Measurements from ENCODE around the gene CSNK2A1.
"Not testable (repeated sequence)": the region's sequence is repeated elsewhere in the genome, so short reads cannot be mapped to it uniquely, and the experiment has no call there.

Gene CSNK2A1

GRCh38 chr20:543369-544152 lies at the start of gene CSNK2A1:
Gene CSNK2A1, minus strand, starts transcription at chr20:543790. Its CDS starts 35,239 bp downstream, at chr20:508551.
- DNase-seq (ENCODE audit: low spot score) = peak; percentile 95

GRCh38 chr20:592506-592905 lies 48.9 kb upstream of the CSNK2A1 start:
- DNase-seq (ENCODE audit: low spot score) = no peak

GRCh38 chr20:591941-592340 lies 48.4 kb upstream of the CSNK2A1 start:
- DNase-seq (ENCODE audit: low spot score) = no peak

- no peak for DNase-seq (ENCODE audit: low spot score)
Observed at GRCh38 chr20:588932-589672, 45.5 kb upstream of the CSNK2A1 start.

- no peak for DNase-seq (ENCODE audit: low spot score)
Observed at GRCh38 chr20:588476-588875, 44.9 kb upstream of the CSNK2A1 start.

GRCh38 chr20:584971-585301 lies 41.3 kb upstream of the CSNK2A1 start:
- no peak for DNase-seq (ENCODE audit: low spot score)

- no peak for DNase-seq (ENCODE audit: low spot score)
Observed at GRCh38 chr20:584161-584970, 40.8 kb upstream of the CSNK2A1 start.

GRCh38 chr20:582204-582603 lies 38.6 kb upstream of the CSNK2A1 start:
- DNase-seq (ENCODE audit: low spot score) = no peak

GRCh38 chr20:578940-579690 lies 35.5 kb upstream of the CSNK2A1 start:
- not testable (repeated sequence) for DNase-seq (ENCODE audit: low spot score)

- DNase-seq (ENCODE audit: low spot score) = no peak
Observed at GRCh38 chr20:577167-577791, 33.7 kb upstream of the CSNK2A1 start.

- DNase-seq (ENCODE audit: low spot score) = no peak
Observed at GRCh38 chr20:576156-576555, 32.6 kb upstream of the CSNK2A1 start.

GRCh38 chr20:575230-575629 lies 31.6 kb upstream of the CSNK2A1 start:
- no peak for DNase-seq (ENCODE audit: low spot score)

GRCh38 chr20:574297-574942 lies 30.8 kb upstream of the CSNK2A1 start:
- no peak for DNase-seq (ENCODE audit: low spot score)

GRCh38 chr20:573414-574296 lies 30.1 kb upstream of the CSNK2A1 start:
- DNase-seq (ENCODE audit: low spot score) = no peak

- DNase-seq (ENCODE audit: low spot score) = no peak
Observed at GRCh38 chr20:572727-573126, 29.1 kb upstream of the CSNK2A1 start.

- DNase-seq (ENCODE audit: low spot score) = no peak
Observed at GRCh38 chr20:571754-572441, 28.3 kb upstream of the CSNK2A1 start.

- no peak for DNase-seq (ENCODE audit: low spot score)
Observed at GRCh38 chr20:568673-569415, 25.3 kb upstream of the CSNK2A1 start.

- no peak for DNase-seq (ENCODE audit: low spot score)
Observed at GRCh38 chr20:568097-568652, 24.6 kb upstream of the CSNK2A1 start.

Measured in CD4-positive, alpha-beta T cell treated with Interleukin-6 at 100 ng/mL for 8 hours (primary cell).